Stimulated activated CD4-positive, alpha-beta T cell treated with anti-CD3 and anti-CD28 coated beads, TNF-alpha, amount 100 ng/mL, for 24 hours (primary cell): ENCODE results near the gene CCDC107.

Experiments
- DNase-seq, 3 experiments: peaks; one replicate each; pipeline ENCODE4 v3.0.0-alpha.2; 2020; ENCODE audit warnings: low read depth in 3 of 3

Gene CCDC107

DNA sequence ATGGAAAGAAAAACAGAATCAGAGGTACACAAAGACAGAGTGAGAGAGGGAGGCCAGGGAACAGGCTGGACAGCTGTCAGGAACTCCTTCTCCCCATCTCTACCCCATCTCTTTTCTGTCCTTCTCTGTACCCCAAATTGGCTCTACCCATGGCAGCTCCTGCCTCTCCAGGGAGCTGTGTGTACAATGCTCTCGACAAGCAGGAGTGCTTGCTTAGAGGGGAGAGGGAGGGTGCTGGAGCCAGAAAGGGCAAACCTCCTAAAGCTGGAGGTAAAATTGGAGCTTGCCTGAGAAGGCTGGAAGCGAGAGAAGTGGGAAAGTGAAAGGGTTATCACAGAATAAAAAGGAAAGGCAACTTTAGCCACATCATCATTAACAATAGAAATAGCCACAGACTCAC lies 25.2 kb downstream of the CCDC107 start:
- DNase-seq: no peak

DNA sequence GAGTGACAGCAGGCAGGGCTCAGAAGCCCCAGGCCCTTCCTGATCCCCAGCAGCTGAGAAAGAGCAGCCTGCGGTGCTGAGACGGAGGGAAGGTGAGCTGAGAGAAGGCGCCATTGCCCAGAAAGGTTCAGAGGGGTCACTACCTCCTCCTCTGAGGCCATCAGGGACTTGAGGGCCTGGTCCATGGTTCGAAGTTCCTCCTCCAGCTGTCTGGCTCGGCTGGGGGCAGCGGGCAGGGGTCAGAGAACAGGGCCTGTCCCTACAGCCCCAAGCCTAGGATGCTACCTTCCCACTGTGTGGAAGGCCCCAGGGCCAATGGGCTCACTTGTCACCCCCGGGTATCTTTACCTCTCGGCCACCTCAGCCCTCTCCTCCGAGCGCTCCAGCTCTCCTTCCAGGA lies 26.8 kb downstream of the CCDC107 start:
- no peak for DNase-seq

GRCh38 chr9:35685506-35685905 lies 27.4 kb downstream of the CCDC107 start:
- no peak for DNase-seq

DNA sequence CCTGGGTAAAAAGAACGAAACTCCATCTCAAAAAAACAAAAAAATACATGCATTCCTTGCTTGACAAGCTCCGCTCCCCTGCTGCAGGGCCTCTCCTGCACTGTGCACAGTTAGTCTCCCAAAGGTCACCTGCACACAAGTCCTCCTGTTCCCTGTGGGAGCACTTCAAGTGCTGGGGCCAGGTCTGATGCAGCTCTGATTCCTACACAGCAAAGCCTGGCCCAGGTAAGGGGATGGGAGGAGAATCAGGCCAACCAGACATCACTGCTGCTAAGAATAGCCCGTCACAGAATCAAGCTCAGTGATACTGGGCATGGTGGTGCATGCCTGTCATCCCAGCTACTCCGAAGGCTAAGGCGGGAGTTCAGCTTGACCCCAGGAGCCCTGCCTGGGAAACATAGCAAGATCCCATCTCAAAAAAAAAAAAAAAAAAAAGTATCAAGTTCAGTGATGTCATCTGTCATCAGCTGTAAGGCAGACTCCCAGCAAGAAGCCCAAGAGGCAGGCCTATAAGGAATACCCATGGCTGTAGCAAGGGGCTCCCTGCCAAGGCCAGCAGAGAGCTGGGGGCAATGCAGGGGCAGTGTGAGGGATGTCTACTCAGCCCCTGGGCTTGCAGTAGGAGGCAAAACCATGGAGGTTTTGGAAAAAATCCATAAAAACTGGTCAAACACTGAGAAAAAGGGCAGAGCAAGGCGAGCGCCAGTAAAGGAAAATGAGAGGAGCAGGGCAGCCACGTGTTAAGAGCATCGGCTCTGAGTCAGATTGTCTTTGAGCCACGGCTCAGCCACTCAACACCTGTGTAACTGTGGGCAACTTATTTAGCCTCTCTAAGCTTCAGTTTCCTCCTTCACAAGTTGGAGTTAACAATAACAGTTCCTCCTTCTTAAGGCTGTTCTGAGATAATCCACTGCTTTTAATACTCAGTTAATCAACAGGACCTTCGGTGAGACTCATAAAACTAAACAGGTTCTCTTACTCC lies 28.4 kb downstream of the CCDC107 start:
- no peak for DNase-seq

- DNase-seq: no peak
Observed at GRCh38 chr9:35687306-35687705, 29.2 kb downstream of the CCDC107 start.

GRCh38 chr9:35687972-35688557 lies 30.0 kb downstream of the CCDC107 start:
- no peak for DNase-seq

GRCh38 chr9:35688558-35689541 lies 30.8 kb downstream of the CCDC107 start:
- no peak for DNase-seq

DNA sequence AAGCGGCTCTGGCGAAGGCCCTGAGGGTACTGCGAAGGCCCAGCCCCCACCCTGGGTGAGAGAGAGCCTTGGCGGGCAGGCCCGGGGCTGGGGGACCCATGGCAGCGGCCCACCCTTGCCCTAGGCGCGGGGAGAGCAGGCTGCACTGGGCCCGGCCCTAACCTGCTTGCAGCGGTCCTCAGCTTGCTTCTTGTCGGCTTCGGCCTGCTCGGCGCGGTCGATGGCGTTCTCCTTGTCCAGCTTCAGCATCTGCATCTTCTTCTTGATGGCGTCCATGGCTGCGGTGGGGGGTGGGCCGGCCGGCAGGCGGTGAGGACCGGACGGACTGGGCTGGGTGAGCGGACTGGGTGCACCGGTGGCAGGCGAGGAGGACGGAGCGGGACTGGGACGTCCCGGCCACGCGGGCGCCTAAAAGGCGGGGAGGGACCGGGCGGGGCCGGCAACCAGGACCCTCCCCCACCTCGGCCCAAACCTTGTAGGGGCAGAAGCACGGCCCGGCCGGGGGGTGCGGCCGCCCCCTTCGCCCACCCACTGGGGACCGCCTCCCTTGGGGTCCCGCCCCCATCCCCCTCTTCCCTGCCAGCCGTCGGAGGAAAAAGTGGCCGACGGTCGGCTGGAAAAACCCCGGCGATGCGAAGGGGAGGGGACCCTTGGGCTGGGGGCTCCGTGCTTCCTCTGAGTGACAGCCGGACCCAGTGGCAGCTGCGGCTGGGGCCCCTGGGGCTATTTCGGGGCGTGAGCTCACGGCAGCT lies 31.6 kb downstream of the CCDC107 start, which contains the start of gene TPM2:
Gene TPM2, minus strand, starts transcription at position 384 of the 752 bp plus-strand sequence. Its CDS starts 108 bp downstream, at position 276.
- no peak for DNase-seq

- no peak for DNase-seq
Observed at GRCh38 chr9:35690294-35690613, 32.2 kb downstream of the CCDC107 start.

DNA sequence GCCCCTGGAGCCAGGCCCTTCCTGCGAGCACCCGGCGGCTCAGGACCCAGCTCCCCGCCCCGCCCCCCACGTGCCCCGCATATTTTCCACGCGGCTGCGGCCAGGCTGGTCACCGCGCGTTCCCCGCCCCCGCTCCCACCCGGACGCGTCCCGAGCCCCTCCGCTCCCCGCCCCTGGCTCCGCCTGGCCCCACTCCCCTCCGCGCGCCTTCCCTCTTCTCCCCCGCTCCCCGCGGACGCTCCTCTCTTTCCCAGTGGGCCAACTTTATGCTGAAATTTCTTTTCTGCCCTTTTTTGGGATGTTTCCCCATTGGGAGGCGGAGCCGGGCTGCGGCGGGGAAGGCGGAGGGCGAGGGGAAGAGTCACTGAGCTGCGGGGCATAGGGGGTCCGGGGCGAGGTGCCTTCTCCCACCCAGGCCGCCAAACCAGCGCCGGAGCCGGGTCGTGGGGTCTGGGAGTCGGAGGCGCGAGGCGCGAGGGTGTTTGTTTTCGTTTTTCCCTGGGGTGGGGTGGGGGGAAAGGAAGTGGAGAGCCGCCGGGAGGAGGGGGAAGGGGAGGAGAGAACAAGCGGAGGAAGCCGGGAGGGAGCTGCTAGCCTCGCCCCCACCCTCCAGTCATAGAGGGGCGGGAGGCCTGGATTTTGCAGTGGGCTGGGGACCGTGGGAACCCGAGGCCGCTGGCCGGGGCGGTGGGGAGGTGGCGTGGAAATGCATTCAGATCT lies 32.7 kb downstream of the CCDC107 start:
- DNase-seq: peak in 1 of 3 experiments; percentile 40

DNA sequence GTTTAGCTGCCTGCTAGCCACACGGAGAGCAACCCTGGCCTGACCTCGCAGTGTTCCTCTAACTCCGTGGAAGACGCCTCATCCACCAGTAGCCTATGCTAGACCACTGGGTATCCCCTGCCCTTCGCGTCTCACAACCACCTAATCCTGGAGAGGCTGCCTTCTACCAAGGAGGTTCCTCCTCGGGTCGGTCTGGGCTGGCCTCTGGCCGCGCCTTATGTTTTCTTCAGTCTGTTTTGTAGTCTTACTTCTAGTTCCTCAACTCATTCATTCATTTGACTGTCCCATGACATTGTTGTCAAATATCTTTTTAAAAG lies 33.2 kb downstream of the CCDC107 start:
- DNase-seq: no peak

GRCh38 chr9:35691757-35692301 lies 33.7 kb downstream of the CCDC107 start:
- no peak for DNase-seq

- DNase-seq: no peak
Observed at GRCh38 chr9:35695943-35696401, 37.9 kb downstream of the CCDC107 start.

GRCh38 chr9:35696520-35697215 lies 38.6 kb downstream of the CCDC107 start:
- DNase-seq: peak in 1 of 3 experiments; percentile 42

DNA sequence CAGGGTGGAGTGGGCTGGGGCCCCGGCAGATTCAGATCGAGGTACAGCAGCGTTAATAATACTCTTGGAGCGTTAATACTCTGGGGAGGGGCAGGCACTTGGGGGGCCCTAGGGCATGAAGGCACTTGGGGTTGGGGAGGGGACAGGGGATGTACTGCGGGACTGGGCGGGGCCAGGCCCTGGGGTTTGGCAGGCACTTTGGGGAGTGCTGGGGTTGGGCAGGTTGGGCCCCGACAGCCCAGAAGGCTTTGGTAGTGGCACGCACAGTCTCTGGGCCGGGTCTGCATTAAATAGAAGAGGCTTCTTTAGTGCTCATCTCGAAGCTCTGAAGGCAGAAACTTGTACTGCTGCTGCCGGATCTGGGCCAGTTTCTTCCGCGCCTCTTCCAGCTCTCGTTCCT lies 39.4 kb downstream of the CCDC107 start:
- no peak for DNase-seq

DNA sequence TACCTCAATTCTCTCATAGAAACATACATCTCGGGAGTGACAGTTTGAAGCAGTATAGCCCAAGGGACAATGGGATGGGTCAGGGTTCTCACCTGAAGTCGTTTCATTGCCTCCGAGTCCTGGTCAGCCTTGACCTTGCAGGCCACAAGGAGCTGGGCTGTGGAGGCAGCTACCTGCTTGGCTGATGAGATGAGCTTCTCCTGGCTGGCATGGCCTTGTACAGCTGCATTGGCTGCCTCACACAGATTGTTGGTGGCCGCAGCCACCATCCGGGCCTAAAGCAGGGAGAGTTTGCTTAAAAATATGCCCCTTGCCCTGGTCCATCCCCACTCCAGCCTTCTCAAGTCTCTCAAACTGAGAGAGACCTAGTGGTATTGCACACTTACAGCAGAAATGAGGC lies 40.1 kb downstream of the CCDC107 start:
- DNase-seq: no peak

DNA sequence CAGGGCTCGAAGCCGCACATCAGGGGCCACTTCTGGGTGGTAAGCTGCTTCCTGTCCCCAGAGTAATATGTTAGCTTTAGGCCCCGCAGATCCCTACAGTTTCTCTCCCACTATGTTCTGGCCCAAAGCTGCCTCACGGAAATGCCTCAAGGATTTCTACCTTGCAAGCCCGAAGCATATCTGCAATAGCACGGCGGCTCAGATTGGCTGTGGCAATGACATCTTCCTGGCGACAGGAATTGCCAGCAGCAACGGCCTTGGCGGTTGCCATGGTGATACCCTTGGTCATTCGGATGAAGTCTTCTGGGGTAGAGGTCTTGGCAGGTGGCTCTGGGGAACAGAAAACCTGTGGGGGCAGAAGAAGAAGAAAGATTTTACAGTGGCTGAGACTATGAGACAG lies 41.9 kb downstream of the CCDC107 start:
- DNase-seq: no peak

GRCh38 chr9:35700942-35701341 lies 42.9 kb downstream of the CCDC107 start:
- no peak for DNase-seq

- no peak for DNase-seq
Observed at GRCh38 chr9:35702696-35703095, 44.6 kb downstream of the CCDC107 start.
